Endothelial cell of umbilical vein (primary cell): ENCODE measurements around the gene KATNB1. TPM values are rescaled to one million over a fixed set of nuclear protein-coding genes. Genes with fewer than 3 reads are reported as not detected.

ENCODE experiments used
- BruUV-seq: library from RNA; stranded (reverse); fragments of 400-500 nt; replicated peaks from 2 replicates; lab custom pipeline; 2021; lab: Mats Ljungman, UMichigan
- CTCF ChIA-PET: fragments of 300-600, 350-600 bp; sonication (Branson Sonifier 250); formaldehyde crosslinking; loops from one replicate; lab custom pipeline; 2021; ENCODE audit warnings: antibody characterized with exemption, inconsistent platforms; lab: Charles Lee
- POLR2A ChIA-PET: fragments of 300-600, 350-600 bp; sonication (Branson Sonifier 250); formaldehyde crosslinking; loops from one replicate; lab custom pipeline; 2021; ENCODE audit warnings: antibody characterized with exemption, inconsistent platforms; lab: Charles Lee
- DNase-seq: peaks from one replicate; pipeline ENCODE4 v3.0.0-alpha.2; 2011; ENCODE audit warnings: low read depth, low spot score
- FAIRE-seq: peaks from 2 replicates; lab custom pipeline; 2011; peaks lifted over from hg19 to GRCh38; lab: Jason Lieb, UNC
- H2AFZ ChIP-seq: 2 replicates; pipeline ENCODE4 v1.6.0; 2012; ENCODE audit warnings: low read depth, low read length, control low read depth, inconsistent platforms
- H3K27ac ChIP-seq: 2 replicates; pipeline ENCODE4 v1.5.1; 2011; ENCODE audit warnings: low read depth, mild to moderate bottlenecking, control low read depth, low read length, moderate library complexity; ENCODE audit not compliant: insufficient read depth
- H3K27me3 ChIP-seq, 2 experiments: 2 replicates each; pipeline versions ENCODE4 v1.6.0 to v1.6.1; 2011; ENCODE audit warnings: low read length in 2 of 2, mixed read lengths in 1 of 2; ENCODE audit not compliant: control insufficient read depth in 2 of 2, insufficient read depth in 2 of 2
- H3K36me3 ChIP-seq, 2 experiments: 2 replicates in 1 of 2; 3 replicates in 1 of 2; pipeline ENCODE4 v1.5.1; 2011; ENCODE audit warnings: low read length in 2 of 2, mild to moderate bottlenecking in 1 of 2, moderate library complexity in 1 of 2; ENCODE audit not compliant: control insufficient read depth in 2 of 2, insufficient read depth in 2 of 2; ENCODE audit errors: extremely low read depth in 1 of 2
- H3K4me1 ChIP-seq: 3 replicates; pipeline ENCODE4 v1.5.1; 2011; ENCODE audit warnings: mild to moderate bottlenecking, low read length; ENCODE audit not compliant: control insufficient read depth, insufficient read depth; ENCODE audit errors: extremely low read depth
- H3K4me2 ChIP-seq: 2 replicates; pipeline ENCODE4 v1.6.1; 2011; ENCODE audit warnings: low read length, control low read depth, mixed read lengths; ENCODE audit not compliant: insufficient read depth
- H3K4me3 ChIP-seq, 3 experiments: fragments of 200-600 bp in 1 of 3; sonication (generic), shearing (Covaris generic) in 1 of 3; replicated peaks in 1 of 3; 2 replicates each; pipeline ENCODE4 v1.5.1; 2011 to 2016; ENCODE audit warnings: control low read depth in 3 of 3, low read length in 3 of 3, mild to moderate bottlenecking in 2 of 3, inconsistent platforms in 1 of 3, low read depth in 1 of 3, moderate library complexity in 1 of 3; ENCODE audit not compliant: insufficient read depth in 1 of 3
- H3K79me2 ChIP-seq: 2 replicates; pipeline ENCODE4 v1.6.0; 2012; ENCODE audit warnings: low read length, inconsistent platforms; ENCODE audit not compliant: control insufficient read depth, insufficient read depth
- H3K9ac ChIP-seq: replicated peaks from 2 replicates; pipeline ENCODE3; 2011; ENCODE audit warnings: low read length, control low read depth; ENCODE audit not compliant: insufficient read depth; ENCODE audit errors: extremely low read depth
- H3K9me1 ChIP-seq: replicated peaks from 3 replicates; pipeline ENCODE4 v1.6.0; 2011; ENCODE audit warnings: mild to moderate bottlenecking, low read length; ENCODE audit not compliant: control insufficient read depth, insufficient read depth; ENCODE audit errors: extremely low read depth
- H3K9me3 ChIP-seq: replicated peaks from 2 replicates; pipeline ENCODE4 v1.5.1; 2012; ENCODE audit warnings: low read length, inconsistent platforms; ENCODE audit not compliant: control insufficient read depth, insufficient read depth
- H4K20me1 ChIP-seq: replicated peaks from 2 replicates; pipeline ENCODE3; 2011; ENCODE audit warnings: mild to moderate bottlenecking, low read length; ENCODE audit not compliant: control insufficient read depth, insufficient read depth; ENCODE audit errors: extremely low read depth
- EZH2 ChIP-seq: IDR thresholded peaks from 2 replicates; pipeline ENCODE4 v1.6.1; 2012; ENCODE audit warnings: borderline replicate concordance, low read depth, mild to moderate bottlenecking, moderate library complexity, low read length, inconsistent platforms; ENCODE audit not compliant: severe bottlenecking
- FOS ChIP-seq: IDR thresholded peaks from 2 replicates; pipeline ENCODE4 v1.6.1; 2011; ENCODE audit warnings: mild to moderate bottlenecking, low read length, moderate library complexity, borderline replicate concordance; ENCODE audit not compliant: insufficient read depth
- GATA2 ChIP-seq: IDR thresholded peaks from 2 replicates; pipeline ENCODE4 v1.7.0; 2011; ENCODE audit warnings: low read depth, mild to moderate bottlenecking, moderate library complexity, mixed read lengths, low read length; ENCODE audit not compliant: insufficient read length, insufficient read depth
- JUN ChIP-seq: IDR thresholded peaks from 2 replicates; pipeline ENCODE4 v1.6.1; 2011; ENCODE audit warnings: borderline replicate concordance, low read depth; ENCODE audit not compliant: insufficient read length, insufficient read depth
- MAX ChIP-seq: IDR thresholded peaks from 2 replicates; pipeline ENCODE4 v1.6.1; 2011; ENCODE audit not compliant: insufficient read depth, insufficient read length
- MYC ChIP-seq: IDR thresholded peaks from one replicate; pipeline ENCODE4 v1.6.1; 2011; ENCODE audit warnings: mild to moderate bottlenecking, low read depth, low read length
- POLR2A ChIP-seq: IDR thresholded peaks from 2 replicates; pipeline ENCODE4 v1.6.1; 2012; ENCODE audit warnings: low read depth, mild to moderate bottlenecking, control low read depth, low read length
- POLR2AphosphoS5 ChIP-seq: IDR thresholded peaks from 2 replicates; pipeline ENCODE4 v1.6.1; 2012; ENCODE audit warnings: low read depth, mild to moderate bottlenecking, control low read depth, low read length, moderate library complexity; ENCODE audit not compliant: insufficient read depth
- dilution Hi-C: fragments of 300-500 bp; cut with MboI; formaldehyde crosslinking; loops from one replicate; pipeline ENCODE4 v1.15.0; 2019; ENCODE audit warnings: low sequenced_read_pairs; ENCODE audit not compliant: extremely low pct_ligation_motif_present
- intact Hi-C: fragments of 100-400 bp; cut with micrococcal nuclease; formaldehyde crosslinking; loops from one replicate; pipeline ENCODE4 v1.10.0; 2022
- polyA plus RNA-seq, 4 experiments: library from polyadenylated mRNA; depleted of rRNA in 3 of 4; stranded (reverse) in 3 of 4; unstranded in 1 of 4; fragments of >200 nt; gene quantifications; 2 replicates each; pipeline versions ENCODE4 v1.2.1 to v1.2.3, GENCODE V29; 2011 to 2012; ENCODE audit warnings: missing spikeins in 1 of 4
- total RNA-seq: library from RNA; stranded (reverse); gene quantifications from 2 replicates; pipeline ENCODE4 v1.2.3, GENCODE V29; 2021
- TF ChIP-seq, protein P1 (sequence below), 2 donors: IDR thresholded peaks; 1 replicate in 1 of 2; 2 replicates in 1 of 2; pipeline ENCODE4 v1.5.1; 2011; ENCODE audit warnings: low read length in 2 of 2, mild to moderate bottlenecking in 2 of 2, moderate library complexity in 2 of 2, control low read depth in 1 of 2, inconsistent platforms in 1 of 2, low read depth in 1 of 2; ENCODE audit not compliant: insufficient read depth in 1 of 2; ENCODE audit errors: extremely low read depth in 1 of 2

KATNB1 gene
- total and polyA plus RNA-seq, 2 donors (not counting 3 experiments of a cell fraction or from before 2014, with no cell fraction given): 25.9 to 35.9 TPM

DNA sequence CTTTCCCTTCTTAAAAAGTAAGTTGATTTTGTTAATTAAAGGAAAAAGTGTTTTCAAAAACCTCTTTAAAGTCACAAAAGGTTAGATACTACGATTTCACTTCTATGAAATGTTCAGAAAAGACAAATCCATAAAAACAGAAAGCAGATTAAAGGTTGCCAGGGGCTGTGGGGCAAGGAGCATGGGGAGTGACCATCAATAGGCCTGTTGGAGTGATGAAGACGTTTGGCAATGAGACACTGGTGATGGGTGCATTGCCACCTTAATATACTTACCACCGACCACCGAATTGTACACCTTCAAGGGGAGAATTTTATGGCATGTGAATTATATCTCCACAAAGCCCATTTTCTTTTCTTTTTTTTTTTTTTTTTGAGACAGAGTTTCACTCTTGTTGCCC, 47.5 kb downstream of the KATNB1 start:
- H3K9me3 ChIP-seq: no peaks in the 10 kb centered on the region
- H2AFZ ChIP-seq: no peak overlapping the region
- no peaks in the 10 kb centered on the region for H3K27me3 ChIP-seq
- TF ChIP-seq POLR2AphosphoS5 (no peak), JUN (no peak), FOS (no peak), MYC (no peak), POLR2A (no peak), MAX (no peak), GATA2 (no peak), EZH2 (no peak)
- TF ChIP-seq, protein P1, sequence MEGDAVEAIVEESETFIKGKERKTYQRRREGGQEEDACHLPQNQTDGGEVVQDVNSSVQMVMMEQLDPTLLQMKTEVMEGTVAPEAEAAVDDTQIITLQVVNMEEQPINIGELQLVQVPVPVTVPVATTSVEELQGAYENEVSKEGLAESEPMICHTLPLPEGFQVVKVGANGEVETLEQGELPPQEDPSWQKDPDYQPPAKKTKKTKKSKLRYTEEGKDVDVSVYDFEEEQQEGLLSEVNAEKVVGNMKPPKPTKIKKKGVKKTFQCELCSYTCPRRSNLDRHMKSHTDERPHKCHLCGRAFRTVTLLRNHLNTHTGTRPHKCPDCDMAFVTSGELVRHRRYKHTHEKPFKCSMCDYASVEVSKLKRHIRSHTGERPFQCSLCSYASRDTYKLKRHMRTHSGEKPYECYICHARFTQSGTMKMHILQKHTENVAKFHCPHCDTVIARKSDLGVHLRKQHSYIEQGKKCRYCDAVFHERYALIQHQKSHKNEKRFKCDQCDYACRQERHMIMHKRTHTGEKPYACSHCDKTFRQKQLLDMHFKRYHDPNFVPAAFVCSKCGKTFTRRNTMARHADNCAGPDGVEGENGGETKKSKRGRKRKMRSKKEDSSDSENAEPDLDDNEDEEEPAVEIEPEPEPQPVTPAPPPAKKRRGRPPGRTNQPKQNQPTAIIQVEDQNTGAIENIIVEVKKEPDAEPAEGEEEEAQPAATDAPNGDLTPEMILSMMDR (IDR thresholded peaks at IDR 0.05; ENCODE audit: extremely low read depth in 1 of 2, insufficient read depth in 1 of 2, low read depth in 1 of 2, low read length in 2 of 2): no peak
- peaks cover 2% of the 10 kb centered on the region for H3K4me1 ChIP-seq
- POLR2A ChIA-PET: no interaction called here
- no peaks in the 10 kb centered on the region for H4K20me1 ChIP-seq
- BruUV-seq: no TSS peak
- dilution Hi-C loops (no loop called here), intact Hi-C loops (no loop called here)
- CTCF ChIA-PET: interaction anchor here (0.8 to 1.6 kb wide), 2 partner anchors 16 to 19 kb away, joined by 3 read pairs; partner anchors contain the start of gene KIFC3
- H3K36me3 ChIP-seq: peaks cover 0 to 19% of the 10 kb centered on the region in 2 experiments
- FAIRE-seq (no peak), DNase-seq (no peak)
- H3K4me2 ChIP-seq: no peak overlapping the region
- H3K9ac ChIP-seq: no peak overlapping the region
- H3K79me2 ChIP-seq: no peaks in the 10 kb centered on the region
- H3K9me1 ChIP-seq: no peaks in the 10 kb centered on the region
- no peak overlapping the region for H3K4me3 ChIP-seq
- H3K27ac ChIP-seq: no peak overlapping the region
